Esophagus muscularis mucosa (tissue), 4 donors: ENCODE data around the gene SMARCC1. TPM values are rescaled to one million over a fixed set of nuclear protein-coding genes. Genes with fewer than 3 reads are reported as not detected.

Experiments
- DNase-seq: peaks from one replicate; pipeline ENCODE4 v3.0.0-alpha.2; 2017; ENCODE audit errors: extremely low spot score
- H3K27ac ChIP-seq, 4 donors: fragments of 200-600 bp; sonication (generic); replicated peaks in 1 of 4; 1 replicate in 3 of 4; 2 replicates in 1 of 4; pipeline ENCODE4 v1.5.1; 2016 to 2019; ENCODE audit warnings: mild to moderate bottlenecking in 1 of 4
- H3K27me3 ChIP-seq, 4 donors: fragments of 200-600 bp; sonication (generic); one replicate each; pipeline versions ENCODE4 v1.5.1 to v1.6.0; 2016 to 2019
- H3K36me3 ChIP-seq, 4 donors: fragments of 200-600 bp; sonication (generic); one replicate each; pipeline ENCODE4 v1.5.1; 2016 to 2019
- H3K4me1 ChIP-seq, 4 donors: fragments of 200-600 bp; sonication (generic); one replicate each; pipeline ENCODE4 v1.5.1; 2016 to 2019
- H3K4me3 ChIP-seq, 4 donors: fragments of 200-600 bp; sonication (generic); 1 replicate in 2 of 4; 2 replicates in 2 of 4; pipeline ENCODE4 v1.5.1; 2016 to 2019; ENCODE audit warnings: mild to moderate bottlenecking in 4 of 4, moderate library complexity in 1 of 4
- H3K9me3 ChIP-seq, 4 donors: fragments of 200-600 bp; sonication (generic); 1 replicate in 3 of 4; 2 replicates in 1 of 4; pipeline ENCODE4 v1.5.1; 2016 to 2019
- CTCF ChIP-seq, 3 experiments: fragments of 200-600 bp in 2 of 3; fragments of 450-650 bp in 1 of 3; sonication (generic) in 2 of 3; IDR thresholded peaks; one replicate each; pipeline ENCODE4 v1.5.1; 2017 to 2019; ENCODE audit warnings: antibody characterized with exemption in 3 of 3, mild to moderate bottlenecking in 2 of 3, moderate library complexity in 1 of 3
- EP300 ChIP-seq: sonication (generic); formaldehyde crosslinking; IDR thresholded peaks from one replicate; pipeline ENCODE4 v1.6.1; 2017; ENCODE audit warnings: antibody characterized with exemption
- POLR2A ChIP-seq: fragments of 450-650 bp; IDR thresholded peaks from one replicate; pipeline ENCODE4 v1.6.1; 2017; ENCODE audit warnings: antibody characterized with exemption, moderate library complexity, mild to moderate bottlenecking, low read depth
- POLR2AphosphoS5 ChIP-seq, 2 donors: sonication (generic); formaldehyde crosslinking; IDR thresholded peaks; one replicate each; pipeline ENCODE4 v1.6.1; 2017; ENCODE audit warnings: antibody characterized with exemption in 2 of 2
- WGBS: methylation state at CpG from one replicate; pipeline ENCODE4 v1.1.5; 2018; 5-methylcytosine and 5-hydroxymethylcytosine counted together
- intact Hi-C: fragments of 100-400 bp; cut with DNase I; formaldehyde crosslinking; loops from one replicate; pipeline ENCODE4 v1.15.1; 2023
- total RNA-seq, 4 donors: library from RNA; depleted of rRNA; stranded (reverse); fragments of >200 nt; gene quantifications; one replicate each; pipeline versions ENCODE4 v1.1.0 to v1.2.1, GENCODE V29; 2016

SMARCC1 gene
- total RNA-seq, 4 donors from 2014 or later = 46.1 to 57.2 (median 49.7) TPM

GRCh38 chr3:47817609-47818008 lies 35.9 kb upstream of the SMARCC1 start:
- H3K27ac ChIP-seq = no peak overlapping the region
- peaks cover 16 to 92% (median 72%) of the 10 kb centered on the region in 4 donors for H3K36me3 ChIP-seq
- no peaks in the 10 kb centered on the region for H3K9me3 ChIP-seq
- no peaks in the 10 kb centered on the region for H3K4me1 ChIP-seq
- DNase-seq = no peak
- no peak overlapping the region for H3K4me3 ChIP-seq
- WGBS = 92% methylated on average over 6 of the region's 7 CpGs
- TF ChIP-seq CTCF (IDR thresholded peaks at IDR 0.05) = no peak
- no peak for TF ChIP-seq EP300
- TF ChIP-seq POLR2AphosphoS5 (IDR thresholded peaks at IDR 0.05) = no peak
- TF ChIP-seq POLR2A = no peak
- no peaks in the 10 kb centered on the region for H3K27me3 ChIP-seq
- intact Hi-C loops = no loop called here

- intact Hi-C loops = no loop called here
- Histone ChIP-seq H3K4me1 (no peaks in the 10 kb centered on the region), H3K27ac (no peak overlapping the region), H3K36me3 (peaks cover 31 to 90% (median 70%) of the 10 kb centered on the region in 4 donors), H3K9me3 (no peaks in the 10 kb centered on the region), H3K4me3 (no peak overlapping the region), H3K27me3 (no peaks in the 10 kb centered on the region)
- 80% methylated on average over 8 of the region's 8 CpGs for WGBS
- no peak for DNase-seq
- no peak for TF ChIP-seq CTCF (IDR thresholded peaks at IDR 0.05)
Observed at GRCh38 chr3:47813551-47814177, 32.0 kb upstream of the SMARCC1 start.

GRCh38 chr3:47804577-47804976 lies 22.9 kb upstream of the SMARCC1 start:
- 86% methylated on average over 1 of the region's 1 CpG for WGBS
- H3K4me3 ChIP-seq = no peak overlapping the region
- TF ChIP-seq POLR2A (no peak), CTCF (IDR thresholded peaks at IDR 0.05) (no peak), POLR2AphosphoS5 (IDR thresholded peaks at IDR 0.05) (no peak), EP300 (no peak)
- DNase-seq = no peak
- H3K27ac ChIP-seq = peak overlapping the region in 2 of 4 donors; percentile 95 to 100
- H3K36me3 ChIP-seq = peaks cover 25 to 42% (median 36%) of the 10 kb centered on the region in 4 donors
- H3K27me3 ChIP-seq = no peaks in the 10 kb centered on the region
- H3K9me3 ChIP-seq = no peaks in the 10 kb centered on the region
- intact Hi-C loops = loop anchor here (2.0 kb wide), 1 partner anchor 20 kb away; no protein-coding TSS in a partner anchor
- peaks cover 18 to 32% (median 24%) of the 10 kb centered on the region in 4 donors for H3K4me1 ChIP-seq

GRCh38 chr3:47803480-47804025 lies 21.9 kb upstream of the SMARCC1 start:
- intact Hi-C loops = loop anchor here (2.0 kb wide), 1 partner anchor 21 kb away; no protein-coding TSS in a partner anchor
- Histone ChIP-seq H3K4me3 (peak overlapping the region; percentile 83 to 100 (median 96)), H3K36me3 (peaks cover 20 to 34% (median 31%) of the 10 kb centered on the region in 4 donors), H3K4me1 (peaks cover 18 to 32% (median 24%) of the 10 kb centered on the region in 4 donors), H3K9me3 (no peaks in the 10 kb centered on the region), H3K27me3 (no peaks in the 10 kb centered on the region), H3K27ac (peak overlapping the region; percentile 95 to 100 (median 100))
- DNase-seq = no peak
- WGBS = 0% methylated on average over 1 of the region's 20 CpGs
- TF ChIP-seq POLR2A = no peak
- TF ChIP-seq EP300 = no peak
- no peak for TF ChIP-seq CTCF (IDR thresholded peaks at IDR 0.05)
- TF ChIP-seq POLR2AphosphoS5 (IDR thresholded peaks at IDR 0.05) = no peak
